Measurements from ENCODE around the gene PDXK.

PDXK gene

GRCh38 chr21:43800124-43800523 is 81.2 kb downstream of the PDXK start:
- H3K9me3 Mint-ChIP-seq = no peaks in the 10 kb centered on the region
- peaks cover 59% of the 10 kb centered on the region for H3K36me3 Mint-ChIP-seq (ENCODE audit: low read depth)
- no peak for TF ChIP-seq CTCF (IDR thresholded peaks at IDR 0.05; ENCODE audit: unreplicated experiment in 3 of 3)
- H3K27me3 Mint-ChIP-seq (ENCODE audit: low read depth) = no peaks in the 10 kb centered on the region
- H3K4me3 Mint-ChIP-seq = no peak overlapping the region
- H3K27ac Mint-ChIP-seq = no peak overlapping the region
- H3K4me1 Mint-ChIP-seq = no peaks in the 10 kb centered on the region

DNA sequence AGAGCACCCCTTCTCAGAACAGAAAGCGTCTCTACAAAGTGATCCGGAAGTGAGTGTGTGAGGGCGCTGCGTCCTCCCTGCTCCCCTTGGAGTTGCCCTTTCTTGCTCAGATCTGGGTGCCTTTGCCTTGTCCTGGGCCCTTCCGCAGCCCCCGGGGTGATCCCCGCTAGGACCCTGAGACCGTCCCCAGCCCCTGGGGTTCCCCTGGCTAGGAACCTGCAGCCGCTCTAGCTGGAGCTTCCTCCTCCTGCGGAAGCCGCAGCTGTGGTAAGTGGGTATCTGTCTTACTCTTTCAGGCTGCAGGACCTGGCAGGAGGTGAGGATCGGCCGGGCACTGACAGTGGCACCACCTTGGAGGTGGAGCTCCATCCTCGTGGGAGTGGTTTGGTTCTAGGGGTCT is 81.6 kb downstream of the PDXK start:
- Mint-ChIP-seq H3K4me1 (no peaks in the 10 kb centered on the region), H3K9me3 (no peaks in the 10 kb centered on the region), H3K27me3 (ENCODE audit: low read depth) (no peaks in the 10 kb centered on the region), H3K4me3 (no peak overlapping the region), H3K27ac (no peak overlapping the region), H3K36me3 (ENCODE audit: low read depth) (peaks cover 56% of the 10 kb centered on the region)
- TF ChIP-seq CTCF (IDR thresholded peaks at IDR 0.05; ENCODE audit: unreplicated experiment in 3 of 3) = no peak

DNA sequence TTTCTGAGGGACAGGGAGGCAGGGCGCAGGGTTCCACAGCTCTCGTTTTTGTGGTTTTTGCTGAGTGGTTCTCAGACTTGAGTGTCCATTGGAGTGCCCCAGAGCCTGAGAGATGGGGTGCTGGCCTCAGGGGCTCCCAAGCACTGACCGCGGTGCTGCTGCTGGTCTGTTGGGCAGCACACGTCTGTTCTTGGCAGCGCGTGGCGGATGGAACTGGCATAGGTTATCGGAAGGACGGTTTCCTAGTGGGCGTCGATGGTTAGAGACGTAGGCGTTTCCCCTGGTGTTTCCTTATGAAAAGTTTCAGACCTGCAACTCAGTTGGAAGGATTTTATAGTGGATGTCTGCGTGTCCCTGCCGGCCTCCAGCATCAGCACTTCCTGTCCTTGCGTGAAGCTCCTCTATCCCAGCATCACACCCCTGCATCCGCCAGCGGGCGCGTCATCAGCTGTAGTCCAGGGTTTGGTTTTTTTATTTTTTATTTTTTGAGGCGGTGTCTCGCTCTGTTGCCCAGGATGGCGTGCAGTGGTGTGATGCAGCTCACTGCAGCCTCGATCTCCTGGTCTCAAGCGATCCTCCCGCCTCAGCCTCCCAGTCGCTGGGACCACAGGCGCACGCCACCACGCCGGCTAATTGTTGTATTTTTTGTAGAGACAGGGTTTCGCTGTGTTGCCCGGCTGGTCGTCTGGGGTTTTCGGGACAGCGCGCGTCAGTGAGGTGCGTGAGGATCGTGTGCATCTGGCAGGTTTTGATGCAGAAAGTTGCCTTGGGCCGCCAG is 82.3 kb downstream of the PDXK start:
- H3K4me3 Mint-ChIP-seq = no peak overlapping the region
- H3K27ac Mint-ChIP-seq = no peak overlapping the region
- H3K27me3 Mint-ChIP-seq (ENCODE audit: low read depth) = no peaks in the 10 kb centered on the region
- H3K9me3 Mint-ChIP-seq = no peaks in the 10 kb centered on the region
- no peaks in the 10 kb centered on the region for H3K4me1 Mint-ChIP-seq
- TF ChIP-seq CTCF (IDR thresholded peaks at IDR 0.05; ENCODE audit: unreplicated experiment in 3 of 3) = no peak
- H3K36me3 Mint-ChIP-seq (ENCODE audit: low read depth) = peaks cover 58% of the 10 kb centered on the region

DNA sequence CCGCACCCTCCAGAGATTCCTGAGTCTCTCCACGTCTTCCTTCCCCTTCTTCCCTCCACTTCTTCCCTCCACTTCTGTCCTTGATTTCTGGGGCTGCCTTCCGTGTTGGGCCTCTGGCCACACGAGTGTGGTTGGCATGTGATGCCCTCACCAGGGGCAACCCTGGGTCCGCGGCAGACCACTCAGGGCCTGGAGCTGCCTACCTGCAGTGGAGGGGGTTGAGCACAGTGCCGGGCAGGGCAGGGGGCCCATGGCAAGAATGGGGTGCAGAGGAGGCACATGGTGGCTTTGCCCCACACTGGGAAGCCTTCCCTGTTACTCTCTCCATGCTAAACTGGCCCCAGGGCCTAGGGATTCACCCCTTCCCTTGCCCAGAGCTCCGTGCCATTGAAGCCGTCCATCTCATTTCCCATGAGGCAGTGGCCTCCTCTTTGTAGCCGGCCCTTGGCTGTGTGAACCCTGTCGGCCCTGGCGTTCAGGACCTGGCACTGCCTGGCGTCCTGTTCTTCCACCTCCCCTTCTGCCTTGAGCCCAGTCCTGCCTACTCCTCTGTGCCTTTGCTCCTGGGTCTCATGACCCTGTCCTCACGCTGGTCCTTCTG is 83.9 kb downstream of the PDXK start:
- no peak for TF ChIP-seq CTCF (IDR thresholded peaks at IDR 0.05; ENCODE audit: unreplicated experiment in 3 of 3)
- Mint-ChIP-seq H3K36me3 (ENCODE audit: low read depth) (peaks cover 47% of the 10 kb centered on the region), H3K9me3 (no peaks in the 10 kb centered on the region), H3K27me3 (ENCODE audit: low read depth) (no peaks in the 10 kb centered on the region), H3K4me3 (no peak overlapping the region), H3K27ac (no peak overlapping the region), H3K4me1 (no peaks in the 10 kb centered on the region)

DNA sequence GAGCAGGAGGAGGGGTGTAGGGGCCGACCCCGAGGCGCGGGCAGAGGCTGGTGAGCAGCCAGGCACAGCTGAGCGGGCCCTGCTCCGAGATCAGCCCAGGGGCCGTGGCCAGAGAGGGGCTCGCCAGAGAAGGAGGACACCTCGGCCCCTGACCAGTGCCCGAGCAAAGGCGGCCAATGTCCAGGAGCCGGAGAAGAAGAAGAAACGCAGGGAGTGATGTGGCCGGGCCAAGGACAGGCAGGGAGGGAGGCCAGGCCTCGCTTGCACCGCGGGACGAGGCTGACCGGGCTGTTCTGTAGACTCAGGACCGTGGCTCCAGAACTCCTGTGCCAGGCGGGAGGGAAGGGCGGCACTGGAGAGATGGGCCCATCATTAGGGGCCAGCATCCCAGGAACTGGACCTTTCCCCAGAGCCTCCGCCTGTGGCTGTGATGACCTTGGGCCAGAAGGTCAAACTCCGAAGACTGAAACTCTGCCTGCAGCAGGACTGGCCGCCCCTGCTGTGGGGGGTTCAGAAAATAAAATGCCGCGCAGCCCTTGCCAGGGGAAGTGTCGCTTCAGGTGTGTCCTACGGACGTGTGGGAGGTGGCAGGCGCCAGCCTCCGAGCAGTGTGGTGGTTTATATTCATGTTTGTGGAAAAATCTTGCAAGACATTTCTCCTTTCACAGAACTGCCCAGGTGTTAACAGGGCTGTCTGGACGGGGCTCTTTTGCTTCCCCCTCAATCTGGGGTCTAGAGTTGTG is 84.8 kb downstream of the PDXK start:
- Mint-ChIP-seq H3K27ac (no peak overlapping the region), H3K36me3 (ENCODE audit: low read depth) (peaks cover 41% of the 10 kb centered on the region), H3K9me3 (no peaks in the 10 kb centered on the region), H3K27me3 (ENCODE audit: low read depth) (no peaks in the 10 kb centered on the region), H3K4me3 (no peak overlapping the region), H3K4me1 (no peaks in the 10 kb centered on the region)
- no peak for TF ChIP-seq CTCF (IDR thresholded peaks at IDR 0.05; ENCODE audit: unreplicated experiment in 3 of 3)

Measured in nephron (organoid).